Body of pancreas (tissue), 4 donors: ENCODE results near the gene CMSS1.

Experiments used
- POLR2A ChIP-seq, 3 donors: fragments of 450-650 bp; IDR thresholded peaks; one replicate each; pipeline ENCODE4 v1.6.1; 2016; ENCODE audit warnings: antibody characterized with exemption in 3 of 3, mild to moderate bottlenecking in 2 of 3
- TF ChIP-seq, protein P1 (sequence below), 7 experiments: fragments of 450-650 bp in 4 of 7; fragments of 200-600 bp in 3 of 7; sonication (generic) in 3 of 7; IDR thresholded peaks; one replicate each; pipeline ENCODE4 v1.5.1; 2016 to 2019; ENCODE audit warnings: antibody characterized with exemption in 7 of 7

DNA sequence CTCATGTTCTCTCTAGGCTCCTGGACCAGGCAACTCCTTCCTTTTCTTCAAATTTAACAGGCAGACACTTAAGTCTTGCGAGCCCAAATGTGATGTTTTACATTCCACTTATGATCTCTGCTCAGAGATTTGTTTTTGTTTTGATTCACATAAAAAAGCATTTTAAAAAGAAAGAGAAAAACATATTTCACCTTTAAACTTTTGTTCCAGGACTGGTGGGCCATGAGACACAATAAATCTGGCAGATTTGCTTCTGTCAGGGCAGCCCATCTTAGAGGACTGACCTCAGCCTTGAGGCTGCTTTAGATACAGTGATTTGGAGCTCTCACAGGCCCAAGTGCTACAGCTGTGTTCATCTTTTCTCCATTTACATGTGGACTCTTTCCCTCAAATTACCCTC lies 52.0 kb downstream of the CMSS1 start:
- TF ChIP-seq, protein P1, sequence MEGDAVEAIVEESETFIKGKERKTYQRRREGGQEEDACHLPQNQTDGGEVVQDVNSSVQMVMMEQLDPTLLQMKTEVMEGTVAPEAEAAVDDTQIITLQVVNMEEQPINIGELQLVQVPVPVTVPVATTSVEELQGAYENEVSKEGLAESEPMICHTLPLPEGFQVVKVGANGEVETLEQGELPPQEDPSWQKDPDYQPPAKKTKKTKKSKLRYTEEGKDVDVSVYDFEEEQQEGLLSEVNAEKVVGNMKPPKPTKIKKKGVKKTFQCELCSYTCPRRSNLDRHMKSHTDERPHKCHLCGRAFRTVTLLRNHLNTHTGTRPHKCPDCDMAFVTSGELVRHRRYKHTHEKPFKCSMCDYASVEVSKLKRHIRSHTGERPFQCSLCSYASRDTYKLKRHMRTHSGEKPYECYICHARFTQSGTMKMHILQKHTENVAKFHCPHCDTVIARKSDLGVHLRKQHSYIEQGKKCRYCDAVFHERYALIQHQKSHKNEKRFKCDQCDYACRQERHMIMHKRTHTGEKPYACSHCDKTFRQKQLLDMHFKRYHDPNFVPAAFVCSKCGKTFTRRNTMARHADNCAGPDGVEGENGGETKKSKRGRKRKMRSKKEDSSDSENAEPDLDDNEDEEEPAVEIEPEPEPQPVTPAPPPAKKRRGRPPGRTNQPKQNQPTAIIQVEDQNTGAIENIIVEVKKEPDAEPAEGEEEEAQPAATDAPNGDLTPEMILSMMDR (IDR thresholded peaks at IDR 0.05) = no peak
- no peak for TF ChIP-seq POLR2A (IDR thresholded peaks at IDR 0.05)
